HEK293 (cell line): ENCODE results near the gene CAMK2G.

Source experiments
- AEBP2 ChIP-seq: fragments of 450-650 bp; formaldehyde crosslinking; IDR thresholded peaks from 2 replicates; pipeline ENCODE4 v1.5.1; 2016; ENCODE audit warnings: missing biosample characterization, missing genetic modification characterization, borderline replicate concordance
- HOXD13 ChIP-seq: sonication (generic); formaldehyde crosslinking; IDR thresholded peaks from 2 replicates; pipeline ENCODE4 v1.8.0; 2022; ENCODE audit warnings: missing genetic modification reagents, borderline replicate concordance
- IKZF3 ChIP-seq: fragments of 450-650 bp; IDR thresholded peaks from 2 replicates; pipeline ENCODE4 v1.5.0; 2018; ENCODE audit warnings: missing biosample characterization, mild to moderate bottlenecking, missing genetic modification characterization, moderate library complexity
- KLF17 ChIP-seq: fragments of 450-650 bp; formaldehyde crosslinking; IDR thresholded peaks from 2 replicates; pipeline ENCODE4 v1.5.1; 2016; ENCODE audit warnings: missing biosample characterization, missing genetic modification characterization
- MEIS1 ChIP-seq: sonication (generic); formaldehyde crosslinking; IDR thresholded peaks from 2 replicates; pipeline ENCODE4 v1.8.1; 2022; ENCODE audit warnings: missing genetic modification reagents, mild to moderate bottlenecking, borderline replicate concordance
- MYNN ChIP-seq: fragments of 450-650 bp; formaldehyde crosslinking; IDR thresholded peaks from 2 replicates; pipeline ENCODE4 v1.5.1; 2016; ENCODE audit warnings: missing biosample characterization, missing genetic modification characterization, borderline replicate concordance
- PRDM1 ChIP-seq: fragments of 450-650 bp; formaldehyde crosslinking; IDR thresholded peaks from 2 replicates; pipeline ENCODE4; 2016; ENCODE audit warnings: missing biosample characterization, missing genetic modification characterization
- RBAK ChIP-seq: fragments of 450-650 bp; formaldehyde crosslinking; IDR thresholded peaks from 2 replicates; pipeline ENCODE4 v1.5.1; 2016; ENCODE audit warnings: missing biosample characterization, missing genetic modification characterization
- SP7 ChIP-seq: fragments of 450-650 bp; formaldehyde crosslinking; IDR thresholded peaks from 2 replicates; pipeline ENCODE4 v1.5.1; 2016; ENCODE audit warnings: missing biosample characterization, missing genetic modification characterization
- ZBTB21 ChIP-seq: fragments of 450-650 bp; formaldehyde crosslinking; IDR thresholded peaks from 2 replicates; pipeline ENCODE4 v1.5.1; 2017; ENCODE audit warnings: missing biosample characterization, missing genetic modification characterization
- ZBTB44 ChIP-seq: fragments of 450-650 bp; IDR thresholded peaks from 2 replicates; pipeline ENCODE4 v1.5.1; 2018; ENCODE audit warnings: missing biosample characterization, mild to moderate bottlenecking, missing genetic modification characterization
- ZBTB48 ChIP-seq: fragments of 450-650 bp; formaldehyde crosslinking; IDR thresholded peaks from 2 replicates; pipeline ENCODE4 v1.5.1; 2016; ENCODE audit warnings: missing biosample characterization, missing genetic modification characterization
- ZBTB8A ChIP-seq: fragments of 450-650 bp; formaldehyde crosslinking; IDR thresholded peaks from 2 replicates; pipeline ENCODE4 v1.5.1; 2016; ENCODE audit warnings: missing biosample characterization, missing genetic modification characterization
- ZFP69B ChIP-seq: fragments of 450-650 bp; formaldehyde crosslinking; IDR thresholded peaks from 2 replicates; pipeline ENCODE4 v1.5.1; 2016; ENCODE audit warnings: missing biosample characterization, missing genetic modification characterization
- ZNF114 ChIP-seq: fragments of 450-650 bp; formaldehyde crosslinking; IDR thresholded peaks from 2 replicates; pipeline ENCODE4 v1.5.0; 2017; ENCODE audit warnings: missing biosample characterization, missing genetic modification characterization
- ZNF16 ChIP-seq: fragments of 450-650 bp; formaldehyde crosslinking; IDR thresholded peaks from 2 replicates; pipeline ENCODE4 v1.5.1; 2016; ENCODE audit warnings: low read depth, missing biosample characterization, missing genetic modification characterization
- ZNF202 ChIP-seq: fragments of 450-650 bp; formaldehyde crosslinking; IDR thresholded peaks from 2 replicates; pipeline ENCODE4 v1.5.1; 2016; ENCODE audit warnings: missing biosample characterization, missing genetic modification characterization, borderline replicate concordance
- ZNF280D ChIP-seq: fragments of 450-650 bp; formaldehyde crosslinking; IDR thresholded peaks from 2 replicates; pipeline ENCODE4 v1.5.1; 2016; ENCODE audit warnings: missing biosample characterization, missing genetic modification characterization
- ZNF292 ChIP-seq: fragments of 450-650 bp; formaldehyde crosslinking; IDR thresholded peaks from 2 replicates; pipeline ENCODE4 v1.5.1; 2016; ENCODE audit warnings: low read depth, missing biosample characterization, missing genetic modification characterization, borderline replicate concordance
- ZNF488 ChIP-seq: fragments of 450-650 bp; formaldehyde crosslinking; IDR thresholded peaks from 2 replicates; pipeline ENCODE4 v1.5.1; 2016; ENCODE audit warnings: missing biosample characterization, missing genetic modification characterization
- ZNF521 ChIP-seq: fragments of 450-650 bp; formaldehyde crosslinking; IDR thresholded peaks from 2 replicates; pipeline ENCODE4 v1.5.1; 2017; ENCODE audit warnings: missing biosample characterization, mild to moderate bottlenecking, missing genetic modification characterization
- ZNF529 ChIP-seq: fragments of 450-650 bp; formaldehyde crosslinking; IDR thresholded peaks from 2 replicates; pipeline ENCODE4 v1.5.1; 2017; ENCODE audit warnings: missing genetic modification characterization, missing biosample characterization; ENCODE audit not compliant: insufficient replicate concordance
- ZNF560 ChIP-seq: fragments of 450-650 bp; formaldehyde crosslinking; IDR thresholded peaks from 2 replicates; pipeline ENCODE4 v1.5.1; 2017; ENCODE audit warnings: missing biosample characterization, missing genetic modification characterization, borderline replicate concordance
- ZNF571 ChIP-seq: fragments of 450-650 bp; formaldehyde crosslinking; IDR thresholded peaks from 2 replicates; pipeline ENCODE4 v1.5.0; 2017; ENCODE audit warnings: missing biosample characterization, missing genetic modification characterization
- ZNF621 ChIP-seq: fragments of 450-650 bp; formaldehyde crosslinking; IDR thresholded peaks from 2 replicates; pipeline ENCODE4 v1.5.1; 2017; ENCODE audit warnings: missing biosample characterization, missing genetic modification characterization
- ZNF624 ChIP-seq: fragments of 450-650 bp; formaldehyde crosslinking; IDR thresholded peaks from 2 replicates; pipeline ENCODE4 v1.5.1; 2017; ENCODE audit warnings: missing biosample characterization, missing genetic modification characterization
- ZNF626 ChIP-seq: fragments of 450-650 bp; sonication (Bioruptor Pico); formaldehyde crosslinking; IDR thresholded peaks from 2 replicates; pipeline ENCODE4 v1.5.1; 2018; ENCODE audit warnings: missing biosample characterization, missing genetic modification characterization, inconsistent platforms
- ZNF629 ChIP-seq: fragments of 450-650 bp; formaldehyde crosslinking; IDR thresholded peaks from 2 replicates; pipeline ENCODE4 v1.5.1; 2017; ENCODE audit warnings: missing biosample characterization, missing genetic modification characterization
- ZNF777 ChIP-seq: fragments of 450-650 bp; formaldehyde crosslinking; IDR thresholded peaks from 2 replicates; pipeline ENCODE4 v1.5.1; 2017; ENCODE audit warnings: missing biosample characterization, missing genetic modification characterization, borderline replicate concordance
- ZNF792 ChIP-seq: fragments of 450-650 bp; formaldehyde crosslinking; IDR thresholded peaks from 2 replicates; pipeline ENCODE4 v1.5.1; 2016; ENCODE audit warnings: missing biosample characterization, missing genetic modification characterization
- ZSCAN18 ChIP-seq: fragments of 450-650 bp; formaldehyde crosslinking; IDR thresholded peaks from 2 replicates; pipeline ENCODE4 v1.5.1; 2016; ENCODE audit warnings: missing biosample characterization, missing genetic modification characterization
- ZSCAN30 ChIP-seq: fragments of 450-650 bp; IDR thresholded peaks from 2 replicates; pipeline ENCODE4 v1.5.1; 2018; ENCODE audit warnings: missing biosample characterization, mild to moderate bottlenecking, missing genetic modification characterization, moderate library complexity

The CAMK2G gene

GRCh38 chr10:73908853-73909539 lies 34.6 kb upstream of the CAMK2G start (continued):
- no peak for TF ChIP-seq AEBP2 (tag by site-specific recombination)
- 0 out of 2 replicates have a peak, but pooled peaks have one; percentile 2 for TF ChIP-seq ZNF292 (tag by site-specific recombination)
- TF ChIP-seq SP7 (tag by site-specific recombination) = peak; percentile 94
- no peak for TF ChIP-seq ZBTB8A
- no peak for TF ChIP-seq ZNF529 (tag by site-specific recombination)
- no peak for TF ChIP-seq ZSCAN30
- no peak for TF ChIP-seq ZNF16 (tag by site-specific recombination)
- TF ChIP-seq PRDM1 (tag by site-specific recombination) = no peak; the same call in 1 of the 2 replicates
- no peak for TF ChIP-seq MEIS1
- TF ChIP-seq ZNF621 (tag by site-specific recombination) = no peak
- TF ChIP-seq ZBTB44 (tag by site-specific recombination) = no peak
- TF ChIP-seq ZFP69B (tag by site-specific recombination) = peak; percentile 29; the same call in 1 of the 2 replicates
- peak; percentile 95 for TF ChIP-seq ZNF629 (tag by site-specific recombination)
- peak; percentile 94 for TF ChIP-seq ZBTB48 (tag by site-specific recombination)
- no peak for TF ChIP-seq ZSCAN18
- peak; percentile 73 for TF ChIP-seq ZBTB21 (tag by site-specific recombination)
- TF ChIP-seq ZNF624 (tag by site-specific recombination) = no peak
- no peak for TF ChIP-seq RBAK
- TF ChIP-seq ZNF114 (tag by site-specific recombination) = no peak
- TF ChIP-seq ZNF560 (tag by site-specific recombination) = no peak
- no peak for TF ChIP-seq HOXD13
- no peak for TF ChIP-seq ZNF488 (tag by site-specific recombination)
- no peak for TF ChIP-seq ZNF571
- no peak for TF ChIP-seq ZNF777 (tag by site-specific recombination)
- TF ChIP-seq MYNN (tag by site-specific recombination) = no peak
- TF ChIP-seq KLF17 (tag by site-specific recombination) = peak; percentile 76
- TF ChIP-seq IKZF3 (tag by site-specific recombination) = peak; percentile 46
- no peak for TF ChIP-seq ZNF280D (tag by site-specific recombination)
- no peak for TF ChIP-seq ZNF521
- no peak for TF ChIP-seq ZNF792 (tag by site-specific recombination)
- no peak for TF ChIP-seq ZNF626 (tag by site-specific recombination)
- TF ChIP-seq ZNF202 = no peak
